Keratinocyte (primary cell): Measurements from ENCODE around the gene PSTPIP2. TPM values are rescaled to one million over a fixed set of nuclear protein-coding genes. Genes with fewer than 3 reads are reported as not detected.

Source experiments
- DNase-seq: peaks from one replicate; pipeline ENCODE4 v3.0.0-alpha.2; 2011; ENCODE audit warnings: low read depth, missing footprints, low spot score
- FAIRE-seq: peaks from 2 replicates; lab custom pipeline; 2011; peaks lifted over from hg19 to GRCh38; lab: Jason Lieb, UNC
- H2AFZ ChIP-seq: 2 replicates; pipeline ENCODE4 v1.6.0; 2012; ENCODE audit warnings: low read length, control low read depth, inconsistent platforms; ENCODE audit not compliant: control insufficient read depth
- H3K27ac ChIP-seq: 2 replicates; pipeline ENCODE4 v1.5.1; 2011; ENCODE audit warnings: low read length; ENCODE audit not compliant: control insufficient read depth, insufficient read depth
- H3K27me3 ChIP-seq: 3 replicates; pipeline ENCODE4 v1.6.0; 2011; ENCODE audit warnings: low read length; ENCODE audit not compliant: control insufficient read depth, insufficient read depth; ENCODE audit errors: extremely low read depth
- H3K36me3 ChIP-seq, 2 experiments: 2 replicates in 1 of 2; 3 replicates in 1 of 2; pipeline ENCODE4 v1.5.1; 2011; ENCODE audit warnings: low read length in 2 of 2, mild to moderate bottlenecking in 1 of 2; ENCODE audit not compliant: control insufficient read depth in 2 of 2, insufficient read depth in 2 of 2; ENCODE audit errors: extremely low read depth in 1 of 2
- H3K4me1 ChIP-seq: 3 replicates; pipeline ENCODE4 v1.5.1; 2011; ENCODE audit warnings: low read length; ENCODE audit not compliant: control insufficient read depth, insufficient read depth; ENCODE audit errors: extremely low read depth
- H3K4me2 ChIP-seq: 3 replicates; pipeline ENCODE4 v1.6.0; 2011; ENCODE audit warnings: low read depth, low read length; ENCODE audit not compliant: control insufficient read depth, insufficient read depth; ENCODE audit errors: extremely low read depth
- H3K4me3 ChIP-seq, 3 experiments: fragments of 200-600 bp in 1 of 3; sonication (generic) in 1 of 3; 2 replicates in 2 of 3; 3 replicates in 1 of 3; pipeline ENCODE4 v1.5.1; 2011 to 2016; ENCODE audit warnings: low read length in 3 of 3, mild to moderate bottlenecking in 3 of 3, control low read depth in 2 of 3, inconsistent platforms in 1 of 3, low read depth in 1 of 3, mixed read lengths in 1 of 3, mixed run types in 1 of 3, moderate library complexity in 1 of 3; ENCODE audit not compliant: control insufficient read depth in 2 of 3, insufficient read depth in 2 of 3; ENCODE audit errors: extremely low read depth in 1 of 3
- H3K79me2 ChIP-seq: 2 replicates; pipeline ENCODE4 v1.6.0; 2012; ENCODE audit warnings: low read length; ENCODE audit not compliant: control insufficient read depth, insufficient read depth
- H3K9ac ChIP-seq: 3 replicates; pipeline ENCODE4 v1.6.0; 2011; ENCODE audit warnings: low read length; ENCODE audit not compliant: control insufficient read depth, insufficient read depth; ENCODE audit errors: extremely low read depth
- H3K9me1 ChIP-seq: 3 replicates; pipeline ENCODE4 v1.6.0; 2011; ENCODE audit warnings: low read length; ENCODE audit not compliant: control insufficient read depth, insufficient read depth; ENCODE audit errors: extremely low read depth
- H3K9me3 ChIP-seq: 2 replicates; pipeline ENCODE4 v1.5.1; 2012; ENCODE audit warnings: low read depth, low read length; ENCODE audit not compliant: control insufficient read depth
- H4K20me1 ChIP-seq: 3 replicates; pipeline ENCODE4 v1.6.0; 2011; ENCODE audit warnings: low read length; ENCODE audit not compliant: control insufficient read depth, insufficient read depth; ENCODE audit errors: extremely low read depth
- EZH2 ChIP-seq: IDR thresholded peaks from one replicate; pipeline ENCODE4 v1.6.1; 2012; ENCODE audit warnings: inconsistent platforms, mild to moderate bottlenecking, low read length, moderate library complexity
- dilution Hi-C: fragments of 300-500 bp; cut with MboI; formaldehyde crosslinking; loops from one replicate; pipeline ENCODE4 v1.7.0; 2020; ENCODE audit warnings: low sequenced_read_pairs; ENCODE audit not compliant: extremely low pct_ligation_motif_present
- polyA plus RNA-seq, 5 experiments: library from polyadenylated mRNA; depleted of rRNA in 3 of 5; stranded (reverse) in 3 of 5; stranded (forward) in 1 of 5; unstranded in 1 of 5; fragments of >200 nt; gene quantifications; 1 replicate in 1 of 5; 2 replicates in 3 of 5; 3 replicates in 1 of 5; pipeline versions ENCODE4 v1.2.1 to v1.2.3, GENCODE V29; 2011 to 2012; ENCODE audit warnings: missing spikeins in 2 of 5, low read depth in 1 of 5, low replicate concordance in 1 of 5
- TF ChIP-seq, protein P1 (sequence below), 3 experiments: IDR thresholded peaks in 1 of 3; conservative IDR thresholded peaks in 1 of 3; optimal IDR thresholded peaks in 1 of 3; 2 replicates in 2 of 3; 3 replicates in 1 of 3; pipeline versions ENCODE3 to v1.5.1; 2011; ENCODE audit warnings: low read length in 3 of 3, mild to moderate bottlenecking in 3 of 3, moderate library complexity in 2 of 3, control low read depth in 1 of 3, inconsistent platforms in 1 of 3; ENCODE audit not compliant: insufficient read depth in 2 of 3; ENCODE audit errors: extremely low read depth in 1 of 3

Gene PSTPIP2
- polyA plus RNA-seq, 1 donor (not counting 4 experiments of a cell fraction or from before 2014, with no cell fraction given): 27.3 TPM

DNA sequence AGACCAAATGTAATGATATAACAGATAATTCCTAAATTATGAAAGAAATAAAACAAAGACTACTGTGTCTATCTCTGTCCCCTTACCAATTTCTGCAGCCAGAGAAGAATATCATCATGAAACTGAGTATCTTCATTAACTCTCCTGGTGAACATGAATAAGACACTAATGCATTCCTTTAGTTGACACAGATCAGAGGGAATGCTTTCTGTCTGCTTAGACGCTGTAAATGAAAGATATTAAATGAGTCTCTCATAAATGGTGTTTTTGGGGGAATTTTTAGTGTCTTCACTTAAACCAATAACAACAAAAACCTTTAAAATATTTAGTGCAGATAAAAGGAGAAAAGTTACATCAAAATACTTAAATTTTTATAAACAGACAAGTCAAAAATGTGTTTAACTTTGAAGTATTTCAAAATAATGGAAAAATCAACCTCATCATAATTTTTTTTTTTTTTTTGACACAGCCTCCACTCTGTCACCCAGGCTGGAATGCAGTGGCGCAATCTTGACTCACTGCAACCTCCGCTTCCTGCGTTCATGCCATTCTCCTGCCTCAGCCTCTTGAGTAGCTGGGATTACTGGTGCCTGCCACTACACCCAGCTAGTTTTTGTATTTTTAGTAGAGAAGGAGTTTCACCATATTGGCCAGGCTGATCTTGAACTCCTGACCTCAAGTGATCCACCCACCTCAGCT, 120.9 kb downstream of the PSTPIP2 start:
- H2AFZ ChIP-seq: no peak overlapping the region
- peaks cover 25% of the 10 kb centered on the region for H3K4me1 ChIP-seq
- DNase-seq: no peak
- H3K27me3 ChIP-seq: no peaks in the 10 kb centered on the region
- peak overlapping the region; percentile 14 for H3K4me2 ChIP-seq
- H3K9me1 ChIP-seq: no peaks in the 10 kb centered on the region
- no peak for TF ChIP-seq EZH2
- TF ChIP-seq, protein P1, sequence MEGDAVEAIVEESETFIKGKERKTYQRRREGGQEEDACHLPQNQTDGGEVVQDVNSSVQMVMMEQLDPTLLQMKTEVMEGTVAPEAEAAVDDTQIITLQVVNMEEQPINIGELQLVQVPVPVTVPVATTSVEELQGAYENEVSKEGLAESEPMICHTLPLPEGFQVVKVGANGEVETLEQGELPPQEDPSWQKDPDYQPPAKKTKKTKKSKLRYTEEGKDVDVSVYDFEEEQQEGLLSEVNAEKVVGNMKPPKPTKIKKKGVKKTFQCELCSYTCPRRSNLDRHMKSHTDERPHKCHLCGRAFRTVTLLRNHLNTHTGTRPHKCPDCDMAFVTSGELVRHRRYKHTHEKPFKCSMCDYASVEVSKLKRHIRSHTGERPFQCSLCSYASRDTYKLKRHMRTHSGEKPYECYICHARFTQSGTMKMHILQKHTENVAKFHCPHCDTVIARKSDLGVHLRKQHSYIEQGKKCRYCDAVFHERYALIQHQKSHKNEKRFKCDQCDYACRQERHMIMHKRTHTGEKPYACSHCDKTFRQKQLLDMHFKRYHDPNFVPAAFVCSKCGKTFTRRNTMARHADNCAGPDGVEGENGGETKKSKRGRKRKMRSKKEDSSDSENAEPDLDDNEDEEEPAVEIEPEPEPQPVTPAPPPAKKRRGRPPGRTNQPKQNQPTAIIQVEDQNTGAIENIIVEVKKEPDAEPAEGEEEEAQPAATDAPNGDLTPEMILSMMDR (optimal IDR thresholded peaks at IDR 0.05 in 1 of 3, IDR thresholded peaks at IDR 0.05 in 1 of 3, conservative IDR thresholded peaks at IDR 0.05 in 1 of 3; ENCODE audit: extremely low read depth in 1 of 3, insufficient read depth in 2 of 3, low read length in 3 of 3): no peak
- H3K79me2 ChIP-seq: peaks cover 4% of the 10 kb centered on the region
- H3K4me3 ChIP-seq: no peak overlapping the region
- peak; percentile 61 for FAIRE-seq
- H3K9ac ChIP-seq: no peak overlapping the region
- H3K36me3 ChIP-seq: peaks cover 26 to 31% of the 10 kb centered on the region in 2 experiments
- dilution Hi-C loops: no loop called here
- H3K9me3 ChIP-seq: no peaks in the 10 kb centered on the region
- no peaks in the 10 kb centered on the region for H4K20me1 ChIP-seq
- H3K27ac ChIP-seq: peak overlapping the region; percentile 15

DNA sequence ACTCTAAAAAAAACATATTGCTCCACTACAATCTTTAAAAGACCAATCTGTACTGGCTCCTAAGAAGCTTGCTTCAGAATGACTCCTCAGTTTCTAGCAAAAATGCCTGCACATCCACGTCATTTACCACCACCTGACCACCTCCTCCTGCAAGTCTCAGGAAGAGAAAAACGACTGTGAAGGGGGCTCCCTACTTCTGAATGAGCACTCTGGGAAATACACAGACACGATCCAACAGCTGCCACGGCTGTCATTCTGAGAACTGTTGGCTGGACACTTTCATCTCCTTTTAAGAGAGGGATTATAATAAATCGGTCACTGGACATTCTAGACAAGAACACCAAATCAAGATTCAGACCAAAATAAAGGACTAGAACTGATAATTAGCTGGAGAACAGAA, 126.4 kb downstream of the PSTPIP2 start:
- Histone ChIP-seq H3K4me3 (no peak overlapping the region), H4K20me1 (no peaks in the 10 kb centered on the region), H3K4me2 (no peak overlapping the region), H2AFZ (no peak overlapping the region), H3K9ac (no peak overlapping the region), H3K27me3 (no peaks in the 10 kb centered on the region), H3K79me2 (no peaks in the 10 kb centered on the region), H3K36me3 (peaks cover 25 to 32% of the 10 kb centered on the region in 2 experiments), H3K9me3 (no peaks in the 10 kb centered on the region), H3K9me1 (no peaks in the 10 kb centered on the region), H3K4me1 (no peaks in the 10 kb centered on the region), H3K27ac (no peak overlapping the region)
- FAIRE-seq (no peak), DNase-seq (no peak)
- dilution Hi-C loops: no loop called here
- TF ChIP-seq, protein P1 (optimal IDR thresholded peaks at IDR 0.05 in 1 of 3, IDR thresholded peaks at IDR 0.05 in 1 of 3, conservative IDR thresholded peaks at IDR 0.05 in 1 of 3; ENCODE audit: extremely low read depth in 1 of 3, insufficient read depth in 2 of 3, low read length in 3 of 3): no peak
- TF ChIP-seq EZH2: no peak
